OCI-LY1 (cell line): ENCODE data around the gene SLC12A7.

Source experiments
- H2AFZ ChIP-seq: fragments of 200-600 bp; sonication (generic), shearing (Covaris generic); 2 replicates; pipeline ENCODE4 v1.6.0; 2014; ENCODE audit warnings: antibody characterized with exemption, mild to moderate bottlenecking, low read length
- H3F3A ChIP-seq: fragments of 200-600 bp; sonication (generic), shearing (Covaris generic); 2 replicates; pipeline ENCODE4 v1.6.0; 2014; ENCODE audit warnings: mild to moderate bottlenecking, antibody characterized with exemption, low read length, moderate library complexity; ENCODE audit not compliant: insufficient read depth
- H3K27ac ChIP-seq: fragments of 200-600 bp; sonication (generic); 2 replicates; pipeline ENCODE4 v1.5.1; 2014; ENCODE audit warnings: low read length, mixed run types, mild to moderate bottlenecking, low read depth; ENCODE audit not compliant: poor library complexity, severe bottlenecking
- H3K27me3 ChIP-seq: fragments of 200-600 bp; sonication (generic); 2 replicates; pipeline ENCODE4 v1.6.0; 2014; ENCODE audit warnings: antibody characterized with exemption, mild to moderate bottlenecking, low read length, moderate library complexity; ENCODE audit not compliant: insufficient read depth
- H3K36me3 ChIP-seq: fragments of 200-600 bp; sonication (generic); 2 replicates; pipeline ENCODE4 v1.6.1; 2014; ENCODE audit warnings: mild to moderate bottlenecking, antibody characterized with exemption, low read length, moderate library complexity, mixed read lengths; ENCODE audit not compliant: insufficient read depth
- H3K4me1 ChIP-seq: fragments of 200-600 bp; sonication (generic); 2 replicates; pipeline ENCODE4 v1.5.1; 2014; ENCODE audit warnings: mild to moderate bottlenecking, low read length, moderate library complexity; ENCODE audit not compliant: insufficient read depth, severe bottlenecking
- H3K4me2 ChIP-seq: fragments of 200-600 bp; sonication (generic), shearing (Covaris generic); 2 replicates; pipeline ENCODE4 v1.6.1; 2014; ENCODE audit warnings: low read length
- H3K4me3 ChIP-seq: fragments of 200-600 bp; sonication (generic); 2 replicates; pipeline ENCODE4 v1.5.1; 2014; ENCODE audit warnings: low read length, low read depth, mild to moderate bottlenecking, mixed read lengths; ENCODE audit not compliant: poor library complexity, severe bottlenecking
- H3K79me2 ChIP-seq: fragments of 200-600 bp; shearing (Covaris generic); 2 replicates; pipeline ENCODE4 v1.6.1; 2016; ENCODE audit warnings: mixed run types, low read length, mixed read lengths; ENCODE audit not compliant: insufficient read depth
- H3K9ac ChIP-seq: fragments of 200-600 bp; sonication (generic), shearing (Covaris generic); 2 replicates; pipeline ENCODE4 v1.6.1; 2014; ENCODE audit warnings: mild to moderate bottlenecking, low read length, mixed read lengths
- H3K9me2 ChIP-seq: fragments of 200-600 bp; sonication (generic), shearing (Covaris generic); 2 replicates; pipeline ENCODE4 v1.6.1; 2014; ENCODE audit warnings: low read depth, mild to moderate bottlenecking, low read length, mixed read lengths
- H3K9me3 ChIP-seq: fragments of 200-600 bp; shearing (Covaris generic); 2 replicates; pipeline ENCODE4 v1.6.1; 2014; ENCODE audit warnings: low read length, mixed read lengths
- H4K20me1 ChIP-seq: fragments of 200-600 bp; sonication (generic), shearing (Covaris generic); 2 replicates; pipeline ENCODE4 v1.6.0; 2016; ENCODE audit warnings: mild to moderate bottlenecking, low read length; ENCODE audit not compliant: insufficient read depth
- CTCF ChIP-seq: fragments of 200-600 bp; sonication (generic), shearing (Covaris generic); IDR thresholded peaks from 2 replicates; pipeline ENCODE4 v1.5.1; 2017; ENCODE audit warnings: mild to moderate bottlenecking, antibody characterized with exemption, low read length, moderate library complexity, mixed read lengths
- EZH2 ChIP-seq: fragments of 200-600 bp; sonication (generic), shearing (Covaris generic); IDR thresholded peaks from 2 replicates; pipeline ENCODE4 v1.8.0; 2017; ENCODE audit warnings: borderline replicate concordance, mixed run types, mild to moderate bottlenecking, antibody characterized with exemption, low read length, moderate library complexity, mixed read lengths

SLC12A7 gene

DNA sequence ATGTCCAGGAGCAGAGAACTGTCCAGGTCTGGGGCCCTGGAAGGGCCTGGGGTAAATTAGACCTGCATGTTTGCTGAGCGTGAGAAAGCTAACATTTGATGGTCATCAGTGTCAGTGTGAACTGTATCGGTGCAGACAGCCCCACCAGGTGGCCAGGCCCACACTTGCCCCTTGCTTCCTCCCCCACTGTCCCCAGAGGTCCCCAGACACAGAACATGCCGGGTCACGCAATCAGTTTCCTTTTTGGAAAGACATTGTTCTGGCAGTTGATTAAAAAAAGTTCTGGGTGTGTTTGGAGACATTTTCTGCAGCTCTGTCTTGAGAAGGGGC is 101.7 kb downstream of the SLC12A7 start:
- H3K27me3 ChIP-seq: no peaks in the 10 kb centered on the region
- no peaks in the 10 kb centered on the region for H3K4me1 ChIP-seq
- H2AFZ ChIP-seq: no peak overlapping the region
- no peaks in the 10 kb centered on the region for H3K9me2 ChIP-seq
- H3K79me2 ChIP-seq: no peaks in the 10 kb centered on the region
- no peaks in the 10 kb centered on the region for H3K36me3 ChIP-seq
- no peaks in the 10 kb centered on the region for H3K9me3 ChIP-seq
- no peak overlapping the region for H3K27ac ChIP-seq
- no peak overlapping the region for H3K4me3 ChIP-seq
- H3K9ac ChIP-seq: no peak overlapping the region
- H4K20me1 ChIP-seq: no peaks in the 10 kb centered on the region
- no peaks in the 10 kb centered on the region for H3F3A ChIP-seq
- no peak for TF ChIP-seq CTCF
- no peak for TF ChIP-seq EZH2
- no peak overlapping the region for H3K4me2 ChIP-seq

DNA sequence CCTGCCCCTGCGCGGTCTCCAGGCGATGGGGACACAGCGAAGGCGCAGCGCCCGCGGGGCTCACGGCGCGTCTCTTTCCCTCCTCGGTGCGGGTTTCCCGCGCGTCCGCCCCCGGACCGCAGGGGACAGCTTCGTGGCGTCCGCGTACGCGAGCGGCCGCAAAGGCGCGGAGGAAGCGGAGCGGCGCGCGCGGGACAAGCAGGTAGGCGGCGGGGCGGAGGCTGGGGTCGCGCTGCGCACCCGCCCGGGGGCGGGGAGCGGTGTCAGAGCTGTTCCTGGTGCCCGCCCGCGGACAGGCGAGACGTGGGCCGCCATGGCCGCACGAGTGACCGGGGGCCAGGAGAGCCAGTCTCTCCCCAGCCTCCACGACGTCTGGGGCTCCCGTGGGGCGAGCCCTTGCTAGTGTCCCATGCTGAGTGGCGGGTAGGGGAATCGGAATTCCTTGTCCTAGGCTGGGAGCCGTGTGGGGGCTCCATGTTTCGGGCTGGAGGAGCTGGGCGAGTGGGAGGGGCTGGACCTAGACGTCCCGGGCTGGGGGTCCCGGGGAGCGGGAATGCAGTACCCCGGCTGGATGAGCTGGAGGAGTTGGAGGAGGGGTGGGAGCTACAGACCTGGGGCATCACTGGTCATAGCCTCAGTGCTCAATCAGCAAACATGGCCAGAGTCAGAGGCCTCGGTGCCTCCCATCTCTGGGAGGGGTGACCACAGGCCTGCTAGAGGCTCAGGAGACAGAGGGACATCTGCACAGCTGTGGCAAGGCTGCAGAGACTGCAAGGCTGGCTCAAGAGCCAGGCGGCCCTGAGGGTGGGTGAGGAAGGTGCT is 102.3 kb downstream of the SLC12A7 start:
- Histone ChIP-seq H3K27me3 (no peaks in the 10 kb centered on the region), H4K20me1 (no peaks in the 10 kb centered on the region), H3K9me2 (no peaks in the 10 kb centered on the region), H3K9me3 (no peaks in the 10 kb centered on the region), H3K4me1 (no peaks in the 10 kb centered on the region), H3F3A (no peaks in the 10 kb centered on the region), H2AFZ (no peak overlapping the region), H3K79me2 (no peaks in the 10 kb centered on the region), H3K9ac (no peak overlapping the region), H3K4me3 (no peak overlapping the region), H3K4me2 (no peak overlapping the region), H3K36me3 (no peaks in the 10 kb centered on the region), H3K27ac (no peak overlapping the region)
- no peak for TF ChIP-seq CTCF
- no peak for TF ChIP-seq EZH2

DNA sequence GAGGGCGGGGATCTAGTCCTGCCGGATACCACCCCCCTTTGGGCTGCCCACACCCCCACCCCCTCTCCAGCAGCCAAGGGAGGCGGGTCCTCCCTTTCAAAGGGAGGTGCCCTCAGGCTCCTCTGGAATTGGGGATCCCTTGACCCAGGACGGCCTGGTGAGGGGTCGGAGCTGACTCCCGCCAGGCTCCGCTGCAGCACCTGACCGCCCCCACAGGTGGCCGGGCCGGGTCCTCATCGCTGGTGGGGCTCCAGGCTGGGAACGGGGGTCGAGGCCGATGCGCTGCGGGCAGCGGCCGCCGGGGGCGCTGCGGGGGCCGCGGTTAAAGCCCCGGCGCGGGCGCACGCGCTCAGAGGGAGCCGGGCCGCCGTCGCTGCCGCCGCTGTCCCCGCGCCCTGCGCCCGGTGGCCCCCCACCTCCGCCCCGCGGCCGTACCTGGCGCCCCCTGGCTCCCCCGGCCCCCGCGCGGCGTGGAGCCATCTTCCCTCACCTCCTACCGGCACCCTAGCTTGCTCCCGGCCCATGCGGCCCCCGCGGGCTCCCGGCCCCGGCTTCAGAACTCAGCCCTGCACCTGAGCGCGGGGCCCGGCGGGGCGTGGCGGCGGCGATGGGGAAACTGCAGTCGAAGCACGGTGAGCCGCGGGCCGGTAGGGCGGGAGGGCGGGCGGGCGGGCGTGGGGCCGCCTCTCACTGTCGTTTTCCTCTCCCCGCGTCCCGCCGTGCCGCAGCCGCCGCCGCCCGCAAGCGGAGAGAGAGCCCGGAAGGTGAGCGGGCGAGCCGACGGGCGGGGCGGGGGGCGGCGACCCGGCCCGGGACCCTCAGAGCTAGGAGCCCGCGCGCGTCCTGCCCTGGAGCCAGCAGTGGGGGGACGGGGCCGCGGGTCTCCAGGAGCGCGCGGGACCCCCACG is 103.2 kb downstream of the SLC12A7 start, which contains the start of gene NKD2:
Gene NKD2 (plus strand): TSS at position 352 of the 908 bp plus-strand sequence. CDS start 256 bp downstream, at position 608.
- Histone ChIP-seq H3K36me3 (no peaks in the 10 kb centered on the region), H3K4me3 (no peak within 1 kb of the TSS), H3K9me2 (no peaks in the 10 kb centered on the region), H3K27ac (no peak within 1 kb of the TSS), H3K27me3 (no peaks in the 10 kb centered on the region), H3K4me1 (no peaks in the 10 kb centered on the region), H3K9me3 (no peaks in the 10 kb centered on the region), H3K9ac (no peak within 1 kb of the TSS), H3K4me2 (no peak within 1 kb of the TSS), H4K20me1 (no peaks in the 10 kb centered on the region), H2AFZ (no peak within 1 kb of the TSS), H3F3A (no peaks in the 10 kb centered on the region), H3K79me2 (no peaks in the 10 kb centered on the region)
- no peak for TF ChIP-seq EZH2
- peak; percentile 42 for TF ChIP-seq CTCF
